ENCODE results near the gene WDFY1.

The WDFY1 gene

DNA sequence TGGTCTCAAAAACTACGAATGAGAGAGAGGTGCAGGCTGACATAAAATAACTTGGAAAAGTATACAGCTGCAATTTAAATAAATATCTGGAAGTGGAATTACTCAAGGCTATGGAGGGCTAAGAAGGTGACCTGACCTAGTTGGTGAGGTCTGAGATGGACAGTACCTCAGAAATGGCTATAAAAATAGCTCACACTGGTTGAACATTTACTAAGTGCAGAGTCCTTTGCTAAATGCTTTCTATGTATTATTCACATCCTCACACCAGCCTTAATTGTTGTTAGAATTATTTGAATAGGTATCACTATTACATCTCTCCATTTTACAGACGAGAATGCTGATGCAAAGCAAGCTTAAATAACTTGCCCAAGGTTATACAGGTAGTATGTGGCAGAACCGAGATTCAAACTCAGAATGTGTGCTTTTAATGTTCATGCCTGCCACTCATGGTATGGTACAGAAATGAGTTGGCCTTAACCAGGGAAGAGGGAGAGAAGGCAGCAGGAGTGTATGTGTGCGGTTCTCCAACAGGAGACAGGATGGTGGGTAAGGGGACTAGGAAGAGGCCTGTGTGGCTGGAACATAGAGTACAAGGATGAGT, 49.5 kb upstream of the WDFY1 start:
- H3K27ac ChIP-seq (ENCODE audit: extremely low read depth, low read depth, low read length): no peak overlapping the region
- POLR2A ChIA-PET: no interaction called here
- H3K9me3 ChIP-seq (ENCODE audit: control insufficient read depth, insufficient read depth, low read depth, low read length): no peaks in the 10 kb centered on the region
- CTCF ChIA-PET: interaction anchor here (0.6 to 5.4 kb wide), 16 partner anchors 11 to 1791 kb away, joined by 3 to 205 read pairs (median 6); no protein-coding TSS in a partner anchor
- no peak overlapping the region for H3K4me3 ChIP-seq (ENCODE audit: low read depth, low read length)
- no peaks in the 10 kb centered on the region for H3K4me1 ChIP-seq (ENCODE audit: control insufficient read depth, insufficient read depth, low read length)
- peaks cover 0 to 21% of the 10 kb centered on the region in 2 experiments; a peak in 1 of 3 replicates for H3K36me3 ChIP-seq (ENCODE audit: control insufficient read depth in 2 of 2, insufficient read depth in 1 of 2, low read length in 2 of 2)
- TF ChIP-seq ZFP69B (tag by site-specific recombination; IDR thresholded peaks at IDR 0.05): no peak
- no peak for TF ChIP-seq ZNF549 (tag by site-specific recombination; IDR thresholded peaks at IDR 0.05)
- TF ChIP-seq KLF9 (tag by site-specific recombination; IDR thresholded peaks at IDR 0.05; ENCODE audit: low read depth): no peak
- no peak for TF ChIP-seq ZNF391 (tag by site-specific recombination; IDR thresholded peaks at IDR 0.05; ENCODE audit: borderline replicate concordance, low read depth)
- TF ChIP-seq, protein P1, sequence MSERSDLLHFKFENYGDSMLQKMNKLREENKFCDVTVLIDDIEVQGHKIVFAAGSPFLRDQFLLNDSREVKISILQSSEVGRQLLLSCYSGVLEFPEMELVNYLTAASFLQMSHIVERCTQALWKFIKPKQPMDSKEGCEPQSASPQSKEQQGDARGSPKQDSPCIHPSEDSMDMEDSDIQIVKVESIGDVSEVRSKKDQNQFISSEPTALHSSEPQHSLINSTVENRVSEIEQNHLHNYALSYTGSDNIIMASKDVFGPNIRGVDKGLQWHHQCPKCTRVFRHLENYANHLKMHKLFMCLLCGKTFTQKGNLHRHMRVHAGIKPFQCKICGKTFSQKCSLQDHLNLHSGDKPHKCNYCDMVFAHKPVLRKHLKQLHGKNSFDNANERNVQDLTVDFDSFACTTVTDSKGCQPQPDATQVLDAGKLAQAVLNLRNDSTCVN (tag by site-specific recombination; optimal IDR thresholded peaks at IDR 0.05): no peak
- TF ChIP-seq ZEB2 (tag by site-specific recombination; IDR thresholded peaks at IDR 0.05): no peak
- TF ChIP-seq ZNF146 (tag by site-specific recombination; IDR thresholded peaks at IDR 0.05): no peak
- TF ChIP-seq ZNF571 (tag by site-specific recombination; IDR thresholded peaks at IDR 0.05): no peak
- no peak for TF ChIP-seq ZNF433 (tag by site-specific recombination; IDR thresholded peaks at IDR 0.05; ENCODE audit: low read depth)
- TF ChIP-seq ZNF544 (tag by site-specific recombination; IDR thresholded peaks at IDR 0.05): no peak
- TF ChIP-seq, protein P2, sequence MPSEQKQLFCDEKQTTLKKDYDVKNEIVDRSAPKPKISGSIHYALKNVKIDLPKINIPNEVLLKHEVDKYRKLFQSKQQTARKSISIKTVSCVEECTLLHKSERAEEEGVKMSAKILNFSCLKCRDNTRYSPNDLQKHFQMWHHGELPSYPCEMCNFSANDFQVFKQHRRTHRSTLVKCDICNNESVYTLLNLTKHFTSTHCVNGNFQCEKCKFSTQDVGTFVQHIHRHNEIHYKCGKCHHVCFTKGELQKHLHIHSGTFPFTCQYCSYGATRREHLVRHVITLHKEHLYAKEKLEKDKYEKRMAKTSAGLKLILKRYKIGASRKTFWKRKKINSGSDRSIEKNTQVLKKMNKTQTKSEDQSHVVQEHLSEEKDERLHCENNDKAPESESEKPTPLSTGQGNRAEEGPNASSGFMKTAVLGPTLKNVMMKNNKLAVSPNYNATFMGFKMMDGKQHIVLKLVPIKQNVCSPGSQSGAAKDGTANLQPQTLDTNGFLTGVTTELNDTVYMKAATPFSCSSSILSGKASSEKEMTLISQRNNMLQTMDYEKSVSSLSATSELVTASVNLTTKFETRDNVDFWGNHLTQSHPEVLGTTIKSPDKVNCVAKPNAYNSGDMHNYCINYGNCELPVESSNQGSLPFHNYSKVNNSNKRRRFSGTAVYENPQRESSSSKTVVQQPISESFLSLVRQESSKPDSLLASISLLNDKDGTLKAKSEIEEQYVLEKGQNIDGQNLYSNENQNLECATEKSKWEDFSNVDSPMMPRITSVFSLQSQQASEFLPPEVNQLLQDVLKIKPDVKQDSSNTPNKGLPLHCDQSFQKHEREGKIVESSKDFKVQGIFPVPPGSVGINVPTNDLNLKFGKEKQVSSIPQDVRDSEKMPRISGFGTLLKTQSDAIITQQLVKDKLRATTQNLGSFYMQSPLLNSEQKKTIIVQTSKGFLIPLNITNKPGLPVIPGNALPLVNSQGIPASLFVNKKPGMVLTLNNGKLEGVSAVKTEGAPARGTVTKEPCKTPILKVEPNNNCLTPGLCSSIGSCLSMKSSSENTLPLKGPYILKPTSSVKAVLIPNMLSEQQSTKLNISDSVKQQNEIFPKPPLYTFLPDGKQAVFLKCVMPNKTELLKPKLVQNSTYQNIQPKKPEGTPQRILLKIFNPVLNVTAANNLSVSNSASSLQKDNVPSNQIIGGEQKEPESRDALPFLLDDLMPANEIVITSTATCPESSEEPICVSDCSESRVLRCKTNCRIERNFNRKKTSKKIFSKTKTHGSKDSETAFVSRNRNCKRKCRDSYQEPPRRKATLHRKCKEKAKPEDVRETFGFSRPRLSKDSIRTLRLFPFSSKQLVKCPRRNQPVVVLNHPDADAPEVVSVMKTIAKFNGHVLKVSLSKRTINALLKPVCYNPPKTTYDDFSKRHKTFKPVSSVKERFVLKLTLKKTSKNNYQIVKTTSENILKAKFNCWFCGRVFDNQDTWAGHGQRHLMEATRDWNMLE (tag by site-specific recombination; conservative IDR thresholded peaks at IDR 0.05; ENCODE audit: low read depth): no peak
- TF ChIP-seq ZSCAN23 (tag by site-specific recombination; IDR thresholded peaks at IDR 0.05): no peak
- TF ChIP-seq ZNF266 (tag by site-specific recombination; IDR thresholded peaks at IDR 0.05; ENCODE audit: low read depth): no peak
- TF ChIP-seq HOXC10 (CRISPR knock-in tag; IDR thresholded peaks at IDR 0.05): no peak
- TF ChIP-seq ZNF747 (tag by site-specific recombination; IDR thresholded peaks at IDR 0.05): no peak

DNA sequence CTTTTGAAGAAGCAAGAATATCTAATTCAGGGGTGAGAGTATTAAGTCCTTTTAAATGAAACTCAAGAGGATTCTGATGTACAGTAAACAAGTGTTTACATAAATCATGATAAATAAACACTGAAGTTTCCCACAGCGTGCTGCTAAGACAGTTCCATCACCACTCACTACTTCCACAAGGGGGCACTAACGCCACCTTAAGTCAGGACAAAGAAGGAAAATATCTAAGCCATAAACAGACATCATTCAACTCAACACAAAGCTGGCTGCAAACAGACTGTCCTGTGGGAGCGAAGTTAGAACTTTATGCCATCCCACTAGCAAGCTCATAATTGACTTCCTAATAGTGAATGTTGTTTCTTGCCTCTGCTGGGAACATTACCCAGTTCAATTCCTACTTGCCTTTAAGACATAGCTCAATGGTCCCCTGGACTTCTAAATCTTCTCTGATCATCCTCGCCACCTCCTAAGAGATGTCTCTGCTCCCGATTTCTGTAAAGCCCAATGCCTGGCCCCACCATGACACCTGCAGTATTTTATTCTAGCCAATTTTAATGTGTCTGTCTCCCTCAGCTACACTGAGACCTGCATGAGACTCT, 48.6 kb upstream of the WDFY1 start:
- ChIA-PET CTCF (interaction anchor here (0.5 to 5.4 kb wide), 65 partner anchors 9 to 869 kb away, joined by 3 to 205 read pairs (median 4); no protein-coding TSS in a partner anchor), POLR2A (no interaction called here)
- no peak overlapping the region for H3K27ac ChIP-seq (ENCODE audit: extremely low read depth, low read depth, low read length)
- no peaks in the 10 kb centered on the region for H3K4me1 ChIP-seq (ENCODE audit: control insufficient read depth, insufficient read depth, low read length)
- H3K36me3 ChIP-seq (ENCODE audit: control insufficient read depth in 2 of 2, insufficient read depth in 1 of 2, low read length in 2 of 2): peaks cover 0 to 27% of the 10 kb centered on the region in 2 experiments; a peak in 1 of 3 replicates
- no peak overlapping the region for H3K4me3 ChIP-seq (ENCODE audit: low read depth, low read length)
- no peaks in the 10 kb centered on the region for H3K9me3 ChIP-seq (ENCODE audit: control insufficient read depth, insufficient read depth, low read depth, low read length)
- TF ChIP-seq, protein P3, sequence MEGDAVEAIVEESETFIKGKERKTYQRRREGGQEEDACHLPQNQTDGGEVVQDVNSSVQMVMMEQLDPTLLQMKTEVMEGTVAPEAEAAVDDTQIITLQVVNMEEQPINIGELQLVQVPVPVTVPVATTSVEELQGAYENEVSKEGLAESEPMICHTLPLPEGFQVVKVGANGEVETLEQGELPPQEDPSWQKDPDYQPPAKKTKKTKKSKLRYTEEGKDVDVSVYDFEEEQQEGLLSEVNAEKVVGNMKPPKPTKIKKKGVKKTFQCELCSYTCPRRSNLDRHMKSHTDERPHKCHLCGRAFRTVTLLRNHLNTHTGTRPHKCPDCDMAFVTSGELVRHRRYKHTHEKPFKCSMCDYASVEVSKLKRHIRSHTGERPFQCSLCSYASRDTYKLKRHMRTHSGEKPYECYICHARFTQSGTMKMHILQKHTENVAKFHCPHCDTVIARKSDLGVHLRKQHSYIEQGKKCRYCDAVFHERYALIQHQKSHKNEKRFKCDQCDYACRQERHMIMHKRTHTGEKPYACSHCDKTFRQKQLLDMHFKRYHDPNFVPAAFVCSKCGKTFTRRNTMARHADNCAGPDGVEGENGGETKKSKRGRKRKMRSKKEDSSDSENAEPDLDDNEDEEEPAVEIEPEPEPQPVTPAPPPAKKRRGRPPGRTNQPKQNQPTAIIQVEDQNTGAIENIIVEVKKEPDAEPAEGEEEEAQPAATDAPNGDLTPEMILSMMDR (tag by site-specific recombination; IDR thresholded peaks at IDR 0.05): peak; percentile 69
- TF ChIP-seq ZNF621 (tag by site-specific recombination; IDR thresholded peaks at IDR 0.05): no peak
- TF ChIP-seq ZNF654 (tag by site-specific recombination; IDR thresholded peaks at IDR 0.05; ENCODE audit: low read depth): peak; percentile 65
- TF ChIP-seq, protein P4, sequence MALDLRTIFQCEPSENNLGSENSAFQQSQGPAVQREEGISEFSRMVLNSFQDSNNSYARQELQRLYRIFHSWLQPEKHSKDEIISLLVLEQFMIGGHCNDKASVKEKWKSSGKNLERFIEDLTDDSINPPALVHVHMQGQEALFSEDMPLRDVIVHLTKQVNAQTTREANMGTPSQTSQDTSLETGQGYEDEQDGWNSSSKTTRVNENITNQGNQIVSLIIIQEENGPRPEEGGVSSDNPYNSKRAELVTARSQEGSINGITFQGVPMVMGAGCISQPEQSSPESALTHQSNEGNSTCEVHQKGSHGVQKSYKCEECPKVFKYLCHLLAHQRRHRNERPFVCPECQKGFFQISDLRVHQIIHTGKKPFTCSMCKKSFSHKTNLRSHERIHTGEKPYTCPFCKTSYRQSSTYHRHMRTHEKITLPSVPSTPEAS (tag by site-specific recombination; IDR thresholded peaks at IDR 0.05): peak; percentile 18; the same call in 1 of the 2 replicates
- peak; percentile 69; the same call in 1 of the 2 replicates for TF ChIP-seq MEIS1 (CRISPR knock-in tag; IDR thresholded peaks at IDR 0.05; ENCODE audit: borderline replicate concordance)
- TF ChIP-seq ZNF132 (tag by site-specific recombination; IDR thresholded peaks at IDR 0.05; ENCODE audit: borderline replicate concordance): no peak
- no peak for TF ChIP-seq WT1 (tag by site-specific recombination; IDR thresholded peaks at IDR 0.05)
